Hepatocyte (in vitro differentiated cells): ENCODE results near the gene CDK5R1.

Source experiments
- EZH2 ChIP-seq: fragments of 200-600 bp; sonication (generic); IDR thresholded peaks from 2 replicates; pipeline ENCODE4 v1.6.1; 2016; ENCODE audit warnings: antibody characterized with exemption, mild to moderate bottlenecking, borderline replicate concordance
- EZH2phosphoT487 ChIP-seq: fragments of 200-600 bp; sonication (generic); IDR thresholded peaks from one replicate; pipeline ENCODE4 v1.6.1; 2018; ENCODE audit warnings: antibody characterized with exemption, mild to moderate bottlenecking, low read depth, moderate library complexity; ENCODE audit not compliant: unreplicated experiment, severe bottlenecking
- TF ChIP-seq, protein P1 (sequence below): fragments of 200-600 bp; sonication (generic); IDR thresholded peaks from 2 replicates; pipeline ENCODE4 v1.5.1; 2016; ENCODE audit warnings: antibody characterized with exemption, mild to moderate bottlenecking; ENCODE audit not compliant: poor library complexity

DNA sequence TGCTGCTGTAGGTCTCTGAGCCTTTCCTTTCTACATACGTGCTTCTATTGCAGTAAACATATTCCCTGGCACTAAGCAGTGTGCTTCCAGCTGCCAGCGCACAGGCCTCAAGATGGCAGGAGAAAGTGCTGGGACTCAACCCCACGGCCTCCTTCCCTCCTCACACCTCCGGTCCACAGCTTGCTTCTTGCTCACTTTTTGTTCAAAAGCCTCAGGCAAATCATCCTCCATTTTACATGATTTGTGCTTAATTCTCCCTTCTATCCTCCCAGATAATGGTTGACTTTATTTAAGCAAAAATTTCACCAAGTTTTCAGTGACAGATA is 5.4 kb downstream of the CDK5R1 start:
- TF ChIP-seq, protein P1, sequence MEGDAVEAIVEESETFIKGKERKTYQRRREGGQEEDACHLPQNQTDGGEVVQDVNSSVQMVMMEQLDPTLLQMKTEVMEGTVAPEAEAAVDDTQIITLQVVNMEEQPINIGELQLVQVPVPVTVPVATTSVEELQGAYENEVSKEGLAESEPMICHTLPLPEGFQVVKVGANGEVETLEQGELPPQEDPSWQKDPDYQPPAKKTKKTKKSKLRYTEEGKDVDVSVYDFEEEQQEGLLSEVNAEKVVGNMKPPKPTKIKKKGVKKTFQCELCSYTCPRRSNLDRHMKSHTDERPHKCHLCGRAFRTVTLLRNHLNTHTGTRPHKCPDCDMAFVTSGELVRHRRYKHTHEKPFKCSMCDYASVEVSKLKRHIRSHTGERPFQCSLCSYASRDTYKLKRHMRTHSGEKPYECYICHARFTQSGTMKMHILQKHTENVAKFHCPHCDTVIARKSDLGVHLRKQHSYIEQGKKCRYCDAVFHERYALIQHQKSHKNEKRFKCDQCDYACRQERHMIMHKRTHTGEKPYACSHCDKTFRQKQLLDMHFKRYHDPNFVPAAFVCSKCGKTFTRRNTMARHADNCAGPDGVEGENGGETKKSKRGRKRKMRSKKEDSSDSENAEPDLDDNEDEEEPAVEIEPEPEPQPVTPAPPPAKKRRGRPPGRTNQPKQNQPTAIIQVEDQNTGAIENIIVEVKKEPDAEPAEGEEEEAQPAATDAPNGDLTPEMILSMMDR, result no peak
- TF ChIP-seq EZH2 (no peak), EZH2phosphoT487 (no peak)
